ENCODE data around the gene CCDC159.

GRCh38 chr19:11359421-11359820, 13.1 kb downstream of the CCDC159 start:
- no peak for TF ChIP-seq CTCF (IDR thresholded peaks at IDR 0.05 in 4 of 5, conservative IDR thresholded peaks at IDR 0.05 in 1 of 5)
- no peak for TF ChIP-seq POLR2A (IDR thresholded peaks at IDR 0.05)
